DMS53 treated with DMSO at 0.1 percent for 48 hours (cell line): Measurements from ENCODE around the gene IMPACT.

Experiments
- DNase-seq: peaks from one replicate; lab custom pipeline; 2025; ENCODE audit not compliant: unreplicated experiment; lab: John Stamatoyannopoulos, UW

The IMPACT gene

GRCh38 chr18:24474406-24474805 is 47.9 kb downstream of the IMPACT start:
- DNase-seq = no peak

- no peak for DNase-seq
These were observed 49.6 kb downstream of the IMPACT start for GRCh38 chr18:24475926-24476589.

GRCh38 chr18:24479371-24479770 is 52.9 kb downstream of the IMPACT start:
- DNase-seq = no peak

- no peak for DNase-seq
These were observed 56.4 kb downstream of the IMPACT start for GRCh38 chr18:24482821-24483220.

- no peak for DNase-seq
These were observed 59.2 kb downstream of the IMPACT start for GRCh38 chr18:24485681-24486080.

- DNase-seq = no peak
These were observed 60.2 kb downstream of the IMPACT start for GRCh38 chr18:24486684-24487083.

GRCh38 chr18:24488824-24489493 is 62.5 kb downstream of the IMPACT start:
- DNase-seq = peak; percentile 14

- DNase-seq = no peak
These were observed 64.1 kb downstream of the IMPACT start for GRCh38 chr18:24490539-24490938.

GRCh38 chr18:24491927-24492834 is 65.7 kb downstream of the IMPACT start:
- DNase-seq = no peak

GRCh38 chr18:24494586-24494985 is 68.1 kb downstream of the IMPACT start:
- no peak for DNase-seq

- DNase-seq = no peak
These were observed 70.7 kb downstream of the IMPACT start for GRCh38 chr18:24497031-24497754.

- DNase-seq = no peak
These were observed 73.3 kb downstream of the IMPACT start for GRCh38 chr18:24499814-24500213.

GRCh38 chr18:24500217-24500616 is 73.7 kb downstream of the IMPACT start:
- DNase-seq = no peak

GRCh38 chr18:24500766-24501165 is 74.3 kb downstream of the IMPACT start:
- DNase-seq = no peak

- DNase-seq = peak; percentile 74
These were observed 76.4 kb downstream of the IMPACT start for GRCh38 chr18:24502667-24503523.
